WI38 (cell line): ENCODE measurements around the gene CAPN2.

ENCODE experiments used
- H3K4me3 ChIP-seq: 2 replicates; pipeline ENCODE4 v1.5.1; 2011; ENCODE audit warnings: low read depth, mild to moderate bottlenecking, control low read depth, low read length
- TF ChIP-seq, protein P1 (sequence below): IDR thresholded peaks from 2 replicates; pipeline ENCODE4 v1.5.1; 2012; ENCODE audit warnings: low read depth, mild to moderate bottlenecking, control low read depth, low read length

Gene CAPN2

GRCh38 chr1:223709598-223709997 lies 2.7 kb upstream of the CAPN2 start:
- no peak overlapping the region for H3K4me3 ChIP-seq
- TF ChIP-seq, protein P1, sequence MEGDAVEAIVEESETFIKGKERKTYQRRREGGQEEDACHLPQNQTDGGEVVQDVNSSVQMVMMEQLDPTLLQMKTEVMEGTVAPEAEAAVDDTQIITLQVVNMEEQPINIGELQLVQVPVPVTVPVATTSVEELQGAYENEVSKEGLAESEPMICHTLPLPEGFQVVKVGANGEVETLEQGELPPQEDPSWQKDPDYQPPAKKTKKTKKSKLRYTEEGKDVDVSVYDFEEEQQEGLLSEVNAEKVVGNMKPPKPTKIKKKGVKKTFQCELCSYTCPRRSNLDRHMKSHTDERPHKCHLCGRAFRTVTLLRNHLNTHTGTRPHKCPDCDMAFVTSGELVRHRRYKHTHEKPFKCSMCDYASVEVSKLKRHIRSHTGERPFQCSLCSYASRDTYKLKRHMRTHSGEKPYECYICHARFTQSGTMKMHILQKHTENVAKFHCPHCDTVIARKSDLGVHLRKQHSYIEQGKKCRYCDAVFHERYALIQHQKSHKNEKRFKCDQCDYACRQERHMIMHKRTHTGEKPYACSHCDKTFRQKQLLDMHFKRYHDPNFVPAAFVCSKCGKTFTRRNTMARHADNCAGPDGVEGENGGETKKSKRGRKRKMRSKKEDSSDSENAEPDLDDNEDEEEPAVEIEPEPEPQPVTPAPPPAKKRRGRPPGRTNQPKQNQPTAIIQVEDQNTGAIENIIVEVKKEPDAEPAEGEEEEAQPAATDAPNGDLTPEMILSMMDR = peak; percentile 37; the same call in 1 of the 2 replicates

DNA sequence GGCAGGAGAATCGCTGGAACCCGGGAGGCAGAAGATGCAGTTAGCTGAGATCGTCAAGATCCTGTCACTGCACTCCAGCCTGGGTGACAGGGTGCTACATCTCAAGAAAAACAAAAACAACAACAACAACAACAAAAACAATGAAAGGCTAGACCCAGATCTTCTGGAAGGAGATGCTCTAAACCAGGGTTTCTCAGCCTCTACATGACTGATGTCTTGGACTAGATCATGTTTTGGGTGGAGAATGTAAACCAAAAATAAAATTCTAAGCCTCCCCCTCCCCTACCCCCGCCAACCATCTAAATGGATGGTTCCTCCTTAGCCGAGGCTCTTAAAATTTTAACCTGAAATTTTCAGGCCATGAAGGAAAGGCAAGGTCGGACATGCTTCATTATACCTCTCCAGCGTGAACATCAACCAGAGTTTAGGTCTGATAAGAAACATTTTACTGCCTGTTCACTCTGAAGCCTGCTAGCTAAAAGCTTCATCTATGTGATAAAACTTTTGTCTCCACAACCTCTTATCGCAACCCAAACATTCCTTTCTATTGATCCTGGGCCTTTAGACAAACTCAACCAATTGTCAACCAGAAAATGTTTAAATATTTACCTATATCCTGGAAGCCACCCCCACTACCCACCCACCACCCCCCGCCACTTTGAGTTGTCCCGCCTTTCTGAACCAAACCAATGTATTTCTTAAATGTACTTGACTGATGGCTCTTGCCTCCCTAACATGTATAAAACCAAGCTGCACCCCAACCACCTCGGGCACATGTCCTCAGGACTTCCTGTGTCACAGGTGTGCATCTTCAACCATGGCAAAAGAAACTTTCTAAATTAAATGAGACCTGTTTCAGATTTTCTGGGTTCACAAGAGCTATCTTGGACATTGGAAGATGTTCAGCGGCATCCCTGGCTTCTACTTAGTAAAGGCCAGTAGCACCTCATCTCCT lies 1.9 kb upstream of the CAPN2 start:
- no peak overlapping the region for H3K4me3 ChIP-seq
- TF ChIP-seq, protein P1 = no peak

GRCh38 chr1:223711173-223711572 lies 1.2 kb upstream of the CAPN2 start:
- TF ChIP-seq, protein P1 = no peak
- no peak overlapping the region for H3K4me3 ChIP-seq

- H3K4me3 ChIP-seq = peak overlapping the region; percentile 43
- TF ChIP-seq, protein P1 = no peak
Observed at GRCh38 chr1:223711747-223712193, 569 bp upstream of the CAPN2 start.

- TF ChIP-seq, protein P1 = no peak
- peak overlapping the region; percentile 70 for H3K4me3 ChIP-seq
Observed at GRCh38 chr1:223712850-223713474, 623 bp downstream of the CAPN2 start.

GRCh38 chr1:223713546-223714420 lies 1.4 kb downstream of the CAPN2 start:
- H3K4me3 ChIP-seq = peak overlapping the region; percentile 70
- TF ChIP-seq, protein P1 = no peak
